ENCODE measurements around the gene PIP5K1B. TPM values are rescaled to one million over a fixed set of nuclear protein-coding genes. Genes with fewer than 3 reads are reported as not detected.

The PIP5K1B gene
- total and polyA plus RNA-seq, 2 of the 13 experiments (the other 11 are each of a cell fraction or from before 2014, with no cell fraction given) = 15.8 to 17.5 TPM

- TF ChIP-seq MLXIP (CRISPR knock-in tag; IDR thresholded peaks at IDR 0.05; ENCODE audit: borderline replicate concordance) (no peak), THYN1 (CRISPR knock-in tag; IDR thresholded peaks at IDR 0.05; ENCODE audit: borderline replicate concordance, low read depth) (no peak), HNF4A (CRISPR knock-in tag; IDR thresholded peaks at IDR 0.05) (peak; percentile 15; the same call in 1 of the 2 replicates), AHR (CRISPR knock-in tag; IDR thresholded peaks at IDR 0.05) (no peak), ZBTB37 (CRISPR knock-in tag; IDR thresholded peaks at IDR 0.05) (no peak), PRDM4 (CRISPR knock-in tag; IDR thresholded peaks at IDR 0.05; ENCODE audit: borderline replicate concordance) (no peak), REL (CRISPR knock-in tag; conservative IDR thresholded peaks at IDR 0.05) (peak; percentile 22; the same call in 1 of the 2 replicates)
- TF ChIP-seq, protein P1, sequence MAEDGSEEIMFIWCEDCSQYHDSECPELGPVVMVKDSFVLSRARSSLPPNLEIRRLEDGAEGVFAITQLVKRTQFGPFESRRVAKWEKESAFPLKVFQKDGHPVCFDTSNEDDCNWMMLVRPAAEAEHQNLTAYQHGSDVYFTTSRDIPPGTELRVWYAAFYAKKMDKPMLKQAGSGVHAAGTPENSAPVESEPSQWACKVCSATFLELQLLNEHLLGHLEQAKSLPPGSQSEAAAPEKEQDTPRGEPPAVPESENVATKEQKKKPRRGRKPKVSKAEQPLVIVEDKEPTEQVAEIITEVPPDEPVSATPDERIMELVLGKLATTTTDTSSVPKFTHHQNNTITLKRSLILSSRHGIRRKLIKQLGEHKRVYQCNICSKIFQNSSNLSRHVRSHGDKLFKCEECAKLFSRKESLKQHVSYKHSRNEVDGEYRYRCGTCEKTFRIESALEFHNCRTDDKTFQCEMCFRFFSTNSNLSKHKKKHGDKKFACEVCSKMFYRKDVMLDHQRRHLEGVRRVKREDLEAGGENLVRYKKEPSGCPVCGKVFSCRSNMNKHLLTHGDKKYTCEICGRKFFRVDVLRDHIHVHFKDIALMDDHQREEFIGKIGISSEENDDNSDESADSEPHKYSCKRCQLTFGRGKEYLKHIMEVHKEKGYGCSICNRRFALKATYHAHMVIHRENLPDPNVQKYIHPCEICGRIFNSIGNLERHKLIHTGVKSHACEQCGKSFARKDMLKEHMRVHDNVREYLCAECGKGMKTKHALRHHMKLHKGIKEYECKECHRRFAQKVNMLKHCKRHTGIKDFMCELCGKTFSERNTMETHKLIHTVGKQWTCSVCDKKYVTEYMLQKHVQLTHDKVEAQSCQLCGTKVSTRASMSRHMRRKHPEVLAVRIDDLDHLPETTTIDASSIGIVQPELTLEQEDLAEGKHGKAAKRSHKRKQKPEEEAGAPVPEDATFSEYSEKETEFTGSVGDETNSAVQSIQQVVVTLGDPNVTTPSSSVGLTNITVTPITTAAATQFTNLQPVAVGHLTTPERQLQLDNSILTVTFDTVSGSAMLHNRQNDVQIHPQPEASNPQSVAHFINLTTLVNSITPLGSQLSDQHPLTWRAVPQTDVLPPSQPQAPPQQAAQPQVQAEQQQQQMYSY (CRISPR knock-in tag; IDR thresholded peaks at IDR 0.05) = no peak
- TF ChIP-seq, protein P2, sequence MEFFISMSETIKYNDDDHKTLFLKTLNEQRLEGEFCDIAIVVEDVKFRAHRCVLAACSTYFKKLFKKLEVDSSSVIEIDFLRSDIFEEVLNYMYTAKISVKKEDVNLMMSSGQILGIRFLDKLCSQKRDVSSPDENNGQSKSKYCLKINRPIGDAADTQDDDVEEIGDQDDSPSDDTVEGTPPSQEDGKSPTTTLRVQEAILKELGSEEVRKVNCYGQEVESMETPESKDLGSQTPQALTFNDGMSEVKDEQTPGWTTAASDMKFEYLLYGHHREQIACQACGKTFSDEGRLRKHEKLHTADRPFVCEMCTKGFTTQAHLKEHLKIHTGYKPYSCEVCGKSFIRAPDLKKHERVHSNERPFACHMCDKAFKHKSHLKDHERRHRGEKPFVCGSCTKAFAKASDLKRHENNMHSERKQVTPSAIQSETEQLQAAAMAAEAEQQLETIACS (CRISPR knock-in tag; IDR thresholded peaks at IDR 0.05) = 0 out of 2 replicates have a peak, but pooled peaks have one; percentile 50
- TF ChIP-seq, protein P3, sequence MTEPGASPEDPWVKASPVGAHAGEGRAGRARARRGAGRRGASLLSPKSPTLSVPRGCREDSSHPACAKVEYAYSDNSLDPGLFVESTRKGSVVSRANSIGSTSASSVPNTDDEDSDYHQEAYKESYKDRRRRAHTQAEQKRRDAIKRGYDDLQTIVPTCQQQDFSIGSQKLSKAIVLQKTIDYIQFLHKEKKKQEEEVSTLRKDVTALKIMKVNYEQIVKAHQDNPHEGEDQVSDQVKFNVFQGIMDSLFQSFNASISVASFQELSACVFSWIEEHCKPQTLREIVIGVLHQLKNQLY (CRISPR knock-in tag; IDR thresholded peaks at IDR 0.05) = no peak
- TF ChIP-seq, protein P4, sequence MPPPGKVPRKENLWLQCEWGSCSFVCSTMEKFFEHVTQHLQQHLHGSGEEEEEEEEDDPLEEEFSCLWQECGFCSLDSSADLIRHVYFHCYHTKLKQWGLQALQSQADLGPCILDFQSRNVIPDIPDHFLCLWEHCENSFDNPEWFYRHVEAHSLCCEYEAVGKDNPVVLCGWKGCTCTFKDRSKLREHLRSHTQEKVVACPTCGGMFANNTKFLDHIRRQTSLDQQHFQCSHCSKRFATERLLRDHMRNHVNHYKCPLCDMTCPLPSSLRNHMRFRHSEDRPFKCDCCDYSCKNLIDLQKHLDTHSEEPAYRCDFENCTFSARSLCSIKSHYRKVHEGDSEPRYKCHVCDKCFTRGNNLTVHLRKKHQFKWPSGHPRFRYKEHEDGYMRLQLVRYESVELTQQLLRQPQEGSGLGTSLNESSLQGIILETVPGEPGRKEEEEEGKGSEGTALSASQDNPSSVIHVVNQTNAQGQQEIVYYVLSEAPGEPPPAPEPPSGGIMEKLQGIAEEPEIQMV (CRISPR knock-in tag; IDR thresholded peaks at IDR 0.05; ENCODE audit: low read depth) = no peak
Measured at GRCh38 chr9:68705531-68706362, 707 bp downstream of the PIP5K1B start (continued).
